Measurements from ENCODE around the gene AP1B1.
"Not testable (repeated sequence)": the region's sequence is repeated elsewhere in the genome, so short reads cannot be mapped to it uniquely, and the experiment has no call there.

AP1B1 gene

DNA sequence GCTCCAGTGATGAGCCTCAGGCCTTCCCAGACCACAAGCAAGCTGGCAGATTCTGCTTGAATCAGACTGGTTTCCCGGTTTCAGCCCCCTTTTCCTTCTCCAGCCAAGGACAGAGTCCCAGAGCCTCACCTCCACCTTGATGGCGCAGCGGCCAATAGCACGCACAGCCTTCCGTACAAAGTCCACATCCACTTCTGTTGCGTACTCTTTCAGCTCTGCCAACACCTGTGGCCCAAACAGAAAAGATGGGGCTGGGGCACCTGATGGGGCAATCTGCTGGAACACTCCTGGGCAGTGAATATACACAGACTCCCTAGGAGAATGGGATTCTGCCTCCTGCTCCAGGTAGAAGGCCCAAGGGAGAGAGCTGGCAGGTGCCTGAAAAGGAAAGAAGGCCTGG, 37.3 kb downstream of the AP1B1 start:
- H3K4me1 ChIP-seq (ENCODE audit: insufficient read depth, low read length) = no peaks in the 10 kb centered on the region
- peaks cover 24% of the 10 kb centered on the region for H3K36me3 ChIP-seq (ENCODE audit: insufficient read depth, low read length)
- H3K9ac ChIP-seq (ENCODE audit: low read depth, low read length) = no peak overlapping the region
- H3K9me3 ChIP-seq (ENCODE audit: control insufficient read depth, insufficient read depth, low read length) = no peaks in the 10 kb centered on the region

- no peaks in the 10 kb centered on the region for H3K4me1 ChIP-seq (ENCODE audit: insufficient read depth, low read length)
- no peaks in the 10 kb centered on the region for H3K9me3 ChIP-seq (ENCODE audit: control insufficient read depth, insufficient read depth, low read length)
- H3K9ac ChIP-seq (ENCODE audit: low read depth, low read length) = no peak overlapping the region
- H3K36me3 ChIP-seq (ENCODE audit: insufficient read depth, low read length) = peaks cover 22% of the 10 kb centered on the region
These were observed 39.4 kb downstream of the AP1B1 start for GRCh38 chr22:29348956-29349355.

DNA sequence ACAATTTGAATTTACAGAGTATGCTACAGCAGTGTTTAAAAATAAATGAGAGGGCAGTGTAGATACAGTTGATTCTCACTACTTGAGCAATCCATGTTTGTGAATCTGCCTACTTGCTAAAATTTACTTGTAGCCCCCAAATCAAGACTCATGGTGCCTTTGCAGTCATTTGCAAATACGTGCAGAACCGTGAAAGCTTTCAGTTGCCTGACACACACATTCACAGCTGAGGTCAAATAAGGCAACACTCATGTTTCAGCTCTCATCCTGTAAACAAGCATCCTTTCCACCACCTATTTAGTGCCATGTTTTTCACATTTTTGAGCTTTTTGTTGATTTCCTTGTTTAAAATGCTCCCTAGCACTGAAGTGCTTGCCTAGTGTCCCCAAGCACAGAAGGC, 40.3 kb downstream of the AP1B1 start:
- Histone ChIP-seq H3K9me3 (ENCODE audit: control insufficient read depth, insufficient read depth, low read length) (no peaks in the 10 kb centered on the region), H3K9ac (ENCODE audit: low read depth, low read length) (no peak overlapping the region), H3K36me3 (ENCODE audit: insufficient read depth, low read length) (peaks cover 22% of the 10 kb centered on the region), H3K4me1 (ENCODE audit: insufficient read depth, low read length) (no peaks in the 10 kb centered on the region)

GRCh38 chr22:29346659-29347058, 41.7 kb downstream of the AP1B1 start:
- H3K4me1 ChIP-seq (ENCODE audit: insufficient read depth, low read length) = no peaks in the 10 kb centered on the region
- H3K36me3 ChIP-seq (ENCODE audit: insufficient read depth, low read length) = peaks cover 22% of the 10 kb centered on the region
- no peak overlapping the region for H3K9ac ChIP-seq (ENCODE audit: low read depth, low read length)
- H3K9me3 ChIP-seq (ENCODE audit: control insufficient read depth, insufficient read depth, low read length) = no peaks in the 10 kb centered on the region

GRCh38 chr22:29345932-29346331, 42.4 kb downstream of the AP1B1 start:
- Histone ChIP-seq H3K36me3 (ENCODE audit: insufficient read depth, low read length) (peaks cover 21% of the 10 kb centered on the region), H3K4me1 (ENCODE audit: insufficient read depth, low read length) (no peaks in the 10 kb centered on the region), H3K9ac (ENCODE audit: low read depth, low read length) (no peak overlapping the region), H3K9me3 (ENCODE audit: control insufficient read depth, insufficient read depth, low read length) (no peaks in the 10 kb centered on the region)

DNA sequence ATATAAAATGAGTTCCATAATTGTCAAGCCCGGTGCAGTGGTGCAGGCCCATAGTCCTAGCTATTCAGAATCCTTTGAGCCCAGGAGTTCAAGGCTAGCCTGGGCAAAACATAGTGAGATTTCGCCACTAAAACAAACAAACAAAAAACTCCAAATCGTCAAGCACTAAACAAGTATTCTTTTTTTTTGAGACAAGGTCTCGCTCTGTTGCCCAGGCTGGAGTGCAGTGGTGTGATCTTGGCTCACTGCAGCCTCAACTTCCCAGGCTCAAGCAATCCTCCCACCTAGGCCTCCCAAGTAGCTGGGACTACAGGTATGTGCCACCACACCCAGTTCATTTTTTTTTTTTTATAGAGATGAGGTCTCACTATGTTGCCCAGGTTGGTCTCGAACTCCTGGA, 43.5 kb downstream of the AP1B1 start:
- H3K9me3 ChIP-seq (ENCODE audit: control insufficient read depth, insufficient read depth, low read length); H3K4me1 ChIP-seq (ENCODE audit: insufficient read depth, low read length); H3K9ac ChIP-seq (ENCODE audit: low read depth, low read length): not testable (repeated sequence)
- H3K36me3 ChIP-seq (ENCODE audit: insufficient read depth, low read length) = peaks cover 17% of the 10 kb centered on the region

DNA sequence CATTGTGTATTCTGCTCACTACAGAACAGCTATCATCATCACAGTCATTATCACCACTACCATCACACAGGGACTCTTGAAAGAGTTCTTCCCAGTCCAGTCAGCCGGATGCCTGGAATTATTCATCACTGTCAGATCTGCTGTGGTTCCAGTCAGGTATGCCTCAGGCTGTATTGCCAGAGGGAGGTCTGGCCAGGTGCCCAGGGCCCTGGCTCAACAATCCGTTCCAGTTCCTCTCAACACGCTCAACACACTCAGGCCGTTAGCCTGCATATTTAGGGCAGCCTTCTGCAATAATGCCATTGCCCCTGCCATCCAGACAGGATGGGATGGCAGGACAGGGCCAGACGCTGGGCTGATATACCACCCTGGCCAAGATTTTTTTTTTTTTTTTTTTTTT, 44.2 kb downstream of the AP1B1 start:
- H3K36me3 ChIP-seq (ENCODE audit: insufficient read depth, low read length) = peaks cover 16% of the 10 kb centered on the region
- H3K9ac ChIP-seq (ENCODE audit: low read depth, low read length) = no peak overlapping the region
- no peaks in the 10 kb centered on the region for H3K9me3 ChIP-seq (ENCODE audit: control insufficient read depth, insufficient read depth, low read length)
- no peaks in the 10 kb centered on the region for H3K4me1 ChIP-seq (ENCODE audit: insufficient read depth, low read length)

DNA sequence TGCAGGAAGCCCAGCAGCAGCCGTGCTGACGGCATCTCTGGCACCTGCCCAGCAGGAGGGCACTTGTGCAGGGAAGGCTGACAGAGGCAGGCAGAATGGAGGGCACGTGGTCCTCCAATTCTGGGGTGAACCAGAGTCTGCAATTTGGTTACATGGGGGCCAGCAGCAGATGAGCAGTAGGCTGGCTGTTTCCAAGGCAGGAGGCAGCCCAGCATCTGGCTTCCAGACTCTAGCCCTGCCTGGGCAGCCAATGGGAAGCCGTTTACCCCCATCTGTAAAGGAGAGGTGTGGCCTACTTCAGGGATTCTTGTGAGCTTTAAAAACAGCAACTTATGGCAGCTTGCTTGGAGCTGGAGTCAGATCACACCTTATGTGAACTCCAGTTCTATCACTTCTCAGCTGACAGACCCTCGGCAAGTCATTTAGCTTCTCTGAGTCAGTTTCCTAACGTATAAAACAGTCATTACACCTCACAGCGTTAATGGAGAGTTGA, 45.0 kb downstream of the AP1B1 start:
- Histone ChIP-seq H3K36me3 (ENCODE audit: insufficient read depth, low read length) (peaks cover 17% of the 10 kb centered on the region), H3K9me3 (ENCODE audit: control insufficient read depth, insufficient read depth, low read length) (no peaks in the 10 kb centered on the region), H3K4me1 (ENCODE audit: insufficient read depth, low read length) (no peaks in the 10 kb centered on the region), H3K9ac (ENCODE audit: low read depth, low read length) (no peak overlapping the region)

DNA sequence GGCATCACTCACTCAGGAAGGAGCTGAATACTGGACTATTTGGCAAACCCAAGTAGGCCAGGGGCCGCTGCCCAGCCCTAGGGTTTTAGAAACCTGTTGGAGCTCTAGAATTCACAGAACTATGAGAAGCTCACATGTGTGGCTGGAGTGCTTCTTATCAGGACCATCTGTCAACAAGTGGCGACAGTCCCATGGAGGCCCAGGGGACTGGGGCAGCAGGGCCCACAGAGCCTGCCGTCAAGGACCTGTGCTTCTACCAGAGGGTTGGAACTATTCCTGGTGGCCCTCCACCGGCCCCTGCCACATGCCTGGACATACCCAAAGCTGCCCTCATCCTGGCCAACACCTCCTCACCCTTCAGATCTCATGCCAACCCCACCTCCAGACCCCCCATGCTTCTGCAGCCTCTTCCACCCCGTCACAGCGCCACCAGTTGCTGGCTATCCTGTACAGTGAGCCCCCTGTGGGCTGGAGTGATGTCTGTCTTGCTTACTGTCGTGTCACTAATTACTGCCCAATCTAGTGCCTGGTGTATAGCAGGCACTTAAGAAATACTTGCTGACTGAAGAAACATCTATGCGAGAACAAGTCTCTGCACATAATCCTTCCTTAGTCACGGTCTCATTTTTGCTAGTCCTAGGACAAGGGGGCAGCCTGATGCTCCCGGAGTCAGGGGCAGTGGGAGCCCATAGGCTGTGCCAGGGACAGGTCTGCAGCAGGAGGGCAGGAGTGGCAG, 45.6 kb downstream of the AP1B1 start:
- H3K4me1 ChIP-seq (ENCODE audit: insufficient read depth, low read length) = no peaks in the 10 kb centered on the region
- no peaks in the 10 kb centered on the region for H3K9me3 ChIP-seq (ENCODE audit: control insufficient read depth, insufficient read depth, low read length)
- H3K9ac ChIP-seq (ENCODE audit: low read depth, low read length) = no peak overlapping the region
- peaks cover 13% of the 10 kb centered on the region for H3K36me3 ChIP-seq (ENCODE audit: insufficient read depth, low read length)

- Histone ChIP-seq H3K9me3 (ENCODE audit: control insufficient read depth, insufficient read depth, low read length) (no peaks in the 10 kb centered on the region), H3K9ac (ENCODE audit: low read depth, low read length) (no peak overlapping the region), H3K36me3 (ENCODE audit: insufficient read depth, low read length) (peaks cover 11% of the 10 kb centered on the region), H3K4me1 (ENCODE audit: insufficient read depth, low read length) (no peaks in the 10 kb centered on the region)
These were observed 46.2 kb downstream of the AP1B1 start for GRCh38 chr22:29342177-29342576.

DNA sequence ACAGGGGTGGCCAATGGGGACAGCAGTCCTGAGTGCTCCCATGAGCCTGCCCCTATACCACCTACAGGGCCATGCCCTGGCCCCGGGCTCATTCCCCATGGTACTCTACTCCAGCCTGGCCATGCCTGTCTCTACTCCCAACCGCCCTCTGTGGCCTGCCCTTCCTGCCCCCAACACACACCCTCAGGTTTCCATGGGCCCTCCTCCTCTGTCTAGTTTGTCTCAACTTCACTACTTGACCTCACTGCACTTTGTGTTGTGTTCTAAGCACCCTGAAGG, 46.6 kb downstream of the AP1B1 start:
- no peak overlapping the region for H3K9ac ChIP-seq (ENCODE audit: low read depth, low read length)
- peaks cover 9% of the 10 kb centered on the region for H3K36me3 ChIP-seq (ENCODE audit: insufficient read depth, low read length)
- H3K9me3 ChIP-seq (ENCODE audit: control insufficient read depth, insufficient read depth, low read length) = no peaks in the 10 kb centered on the region
- H3K4me1 ChIP-seq (ENCODE audit: insufficient read depth, low read length) = no peaks in the 10 kb centered on the region

- Histone ChIP-seq H3K9me3 (ENCODE audit: control insufficient read depth, insufficient read depth, low read length) (no peaks in the 10 kb centered on the region), H3K9ac (ENCODE audit: low read depth, low read length) (no peak overlapping the region), H3K36me3 (ENCODE audit: insufficient read depth, low read length) (peaks cover 11% of the 10 kb centered on the region), H3K4me1 (ENCODE audit: insufficient read depth, low read length) (no peaks in the 10 kb centered on the region)
These were observed 47.1 kb downstream of the AP1B1 start for GRCh38 chr22:29341056-29341848.

- Histone ChIP-seq H3K9me3 (ENCODE audit: control insufficient read depth, insufficient read depth, low read length) (no peaks in the 10 kb centered on the region), H3K4me1 (ENCODE audit: insufficient read depth, low read length) (no peaks in the 10 kb centered on the region), H3K9ac (ENCODE audit: low read depth, low read length) (no peak overlapping the region), H3K36me3 (ENCODE audit: insufficient read depth, low read length) (peaks cover 15% of the 10 kb centered on the region)
These were observed 47.8 kb downstream of the AP1B1 start for GRCh38 chr22:29340566-29340965.

DNA sequence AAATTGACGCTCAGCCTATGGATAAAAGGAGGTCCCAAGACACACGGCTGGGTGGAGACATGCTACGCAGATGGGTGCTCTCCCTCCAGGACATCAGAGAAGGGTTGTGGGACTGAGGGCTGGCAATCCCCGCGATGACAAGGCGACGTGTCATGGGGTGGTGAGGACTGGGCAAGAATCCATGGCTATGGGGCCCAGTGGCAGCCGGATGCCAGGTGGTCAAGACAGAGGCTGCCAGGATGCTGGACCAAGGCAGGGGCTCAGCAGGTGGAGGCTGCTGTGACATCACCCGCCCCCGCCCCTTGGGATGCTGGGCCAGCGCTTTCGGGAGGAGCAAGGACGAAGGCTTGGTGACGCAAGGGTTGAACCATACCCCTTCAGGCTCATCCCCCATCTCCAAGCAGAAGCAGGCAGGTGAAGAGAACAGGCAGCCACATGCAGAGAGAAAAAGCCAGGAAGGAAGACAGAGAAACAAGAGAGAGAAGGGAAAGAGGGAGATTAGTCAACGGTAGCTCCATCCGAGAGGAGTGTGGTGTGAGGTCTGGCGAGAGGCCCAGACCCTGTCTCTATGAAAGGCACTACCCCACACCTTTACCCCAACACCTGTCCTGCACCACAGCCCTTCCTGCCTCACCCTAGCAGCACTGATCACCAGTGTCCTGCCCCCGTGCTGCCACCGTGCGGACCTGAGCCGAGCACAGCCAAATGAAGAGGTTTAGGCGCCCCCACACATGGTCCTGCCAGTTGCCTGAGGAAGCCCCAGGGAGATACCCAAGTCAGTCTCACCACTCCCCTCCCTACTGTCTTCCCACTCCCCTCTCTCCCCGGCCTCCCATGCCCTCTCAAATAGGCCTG, 48.8 kb downstream of the AP1B1 start:
- H3K9ac ChIP-seq (ENCODE audit: low read depth, low read length) = no peak overlapping the region
- H3K9me3 ChIP-seq (ENCODE audit: control insufficient read depth, insufficient read depth, low read length) = no peaks in the 10 kb centered on the region
- peaks cover 15% of the 10 kb centered on the region for H3K36me3 ChIP-seq (ENCODE audit: insufficient read depth, low read length)
- no peaks in the 10 kb centered on the region for H3K4me1 ChIP-seq (ENCODE audit: insufficient read depth, low read length)
